Fibroblast of pulmonary artery (primary cell): Measurements from ENCODE around the gene SMIM21.
A peak's percentile ranks its signal among the peaks of the same experiment; 100 is the strongest.

Source experiments
- DNase-seq: peaks from one replicate; pipeline ENCODE4 v3.0.0-alpha.2; 2010; ENCODE audit warnings: low read depth
- H3K4me3 ChIP-seq: replicated peaks from 2 replicates; pipeline ENCODE4 v1.5.1; 2011; ENCODE audit warnings: low read depth, mild to moderate bottlenecking, control low read depth, low read length, moderate library complexity
- TF ChIP-seq, protein P1 (sequence below): IDR thresholded peaks from 2 replicates; pipeline ENCODE4 v1.5.1; 2011; ENCODE audit warnings: mild to moderate bottlenecking, control low read depth, low read length, inconsistent platforms; ENCODE audit errors: missing control alignments

Gene SMIM21

DNA sequence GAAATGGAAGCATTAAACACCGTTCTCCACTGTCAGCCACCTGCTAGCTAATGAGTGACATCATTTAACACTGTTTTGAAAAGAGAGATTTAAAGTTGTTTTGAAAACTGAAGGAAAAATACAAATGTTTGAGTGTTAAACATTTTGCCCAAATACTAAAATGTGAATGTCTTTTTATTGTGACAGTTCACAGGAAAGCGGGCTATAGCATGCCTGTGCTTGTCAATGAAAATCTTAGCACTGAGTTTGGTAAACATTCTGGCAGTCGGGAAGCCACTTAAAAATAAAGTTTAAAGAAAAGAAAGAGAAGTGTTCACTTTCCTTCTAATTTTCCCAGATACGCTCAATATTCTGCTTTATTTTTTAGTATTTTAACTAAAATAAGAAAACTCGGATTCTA, 40.3 kb upstream of the SMIM21 start:
- TF ChIP-seq, protein P1, sequence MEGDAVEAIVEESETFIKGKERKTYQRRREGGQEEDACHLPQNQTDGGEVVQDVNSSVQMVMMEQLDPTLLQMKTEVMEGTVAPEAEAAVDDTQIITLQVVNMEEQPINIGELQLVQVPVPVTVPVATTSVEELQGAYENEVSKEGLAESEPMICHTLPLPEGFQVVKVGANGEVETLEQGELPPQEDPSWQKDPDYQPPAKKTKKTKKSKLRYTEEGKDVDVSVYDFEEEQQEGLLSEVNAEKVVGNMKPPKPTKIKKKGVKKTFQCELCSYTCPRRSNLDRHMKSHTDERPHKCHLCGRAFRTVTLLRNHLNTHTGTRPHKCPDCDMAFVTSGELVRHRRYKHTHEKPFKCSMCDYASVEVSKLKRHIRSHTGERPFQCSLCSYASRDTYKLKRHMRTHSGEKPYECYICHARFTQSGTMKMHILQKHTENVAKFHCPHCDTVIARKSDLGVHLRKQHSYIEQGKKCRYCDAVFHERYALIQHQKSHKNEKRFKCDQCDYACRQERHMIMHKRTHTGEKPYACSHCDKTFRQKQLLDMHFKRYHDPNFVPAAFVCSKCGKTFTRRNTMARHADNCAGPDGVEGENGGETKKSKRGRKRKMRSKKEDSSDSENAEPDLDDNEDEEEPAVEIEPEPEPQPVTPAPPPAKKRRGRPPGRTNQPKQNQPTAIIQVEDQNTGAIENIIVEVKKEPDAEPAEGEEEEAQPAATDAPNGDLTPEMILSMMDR = no peak

DNA sequence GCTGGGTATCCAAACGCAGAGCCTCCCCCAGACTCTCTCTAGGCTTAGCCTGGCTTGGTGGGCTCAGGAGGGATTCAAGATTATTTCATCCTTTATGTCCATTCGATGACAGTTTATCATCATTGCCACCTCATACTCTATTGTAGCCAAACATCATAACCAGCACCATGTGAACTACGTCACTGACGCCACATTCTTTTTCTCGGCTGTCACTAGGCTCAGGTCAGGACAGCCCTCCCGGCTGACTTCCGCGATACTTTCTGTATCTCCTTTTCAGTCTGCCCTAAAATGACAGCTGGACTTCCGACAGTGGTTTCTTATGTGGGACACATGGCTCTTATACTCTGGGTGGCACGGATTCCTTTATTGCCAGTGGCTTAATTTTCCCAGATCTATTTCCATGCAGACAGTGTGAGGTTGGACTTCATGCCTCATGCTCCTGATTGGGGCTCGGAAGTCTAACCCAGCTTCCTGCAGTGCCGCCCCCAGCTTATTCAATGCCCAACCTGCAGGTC, 39.8 kb upstream of the SMIM21 start:
- no peak for DNase-seq
- no peak overlapping the region for H3K4me3 ChIP-seq
- TF ChIP-seq, protein P1 = no peak

More for the DNA sequence above, 40.3 kb upstream of the SMIM21 start:
- H3K4me3 ChIP-seq = no peak overlapping the region
- no peak for DNase-seq

DNA sequence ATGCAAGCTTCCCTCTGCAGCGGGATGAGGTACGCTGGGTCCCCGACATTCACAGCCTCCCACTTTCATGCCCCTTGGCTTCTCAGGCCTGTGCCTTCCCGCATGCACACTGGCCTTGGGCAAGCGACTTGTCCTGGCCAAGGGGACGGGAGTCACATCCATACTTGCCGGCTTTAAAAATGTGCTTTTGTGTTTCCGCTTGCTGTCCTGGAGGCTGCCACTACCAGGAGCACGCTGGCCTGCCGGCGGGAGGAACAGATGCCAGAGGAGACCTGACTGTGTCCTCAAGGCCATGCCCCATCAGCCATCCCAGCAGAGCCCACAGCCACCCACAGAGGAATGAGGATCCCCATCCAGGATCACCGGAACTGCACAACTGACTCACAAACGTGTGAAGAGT, 36.9 kb upstream of the SMIM21 start:
- TF ChIP-seq, protein P1 = no peak
- no peak overlapping the region for H3K4me3 ChIP-seq
- no peak for DNase-seq

DNA sequence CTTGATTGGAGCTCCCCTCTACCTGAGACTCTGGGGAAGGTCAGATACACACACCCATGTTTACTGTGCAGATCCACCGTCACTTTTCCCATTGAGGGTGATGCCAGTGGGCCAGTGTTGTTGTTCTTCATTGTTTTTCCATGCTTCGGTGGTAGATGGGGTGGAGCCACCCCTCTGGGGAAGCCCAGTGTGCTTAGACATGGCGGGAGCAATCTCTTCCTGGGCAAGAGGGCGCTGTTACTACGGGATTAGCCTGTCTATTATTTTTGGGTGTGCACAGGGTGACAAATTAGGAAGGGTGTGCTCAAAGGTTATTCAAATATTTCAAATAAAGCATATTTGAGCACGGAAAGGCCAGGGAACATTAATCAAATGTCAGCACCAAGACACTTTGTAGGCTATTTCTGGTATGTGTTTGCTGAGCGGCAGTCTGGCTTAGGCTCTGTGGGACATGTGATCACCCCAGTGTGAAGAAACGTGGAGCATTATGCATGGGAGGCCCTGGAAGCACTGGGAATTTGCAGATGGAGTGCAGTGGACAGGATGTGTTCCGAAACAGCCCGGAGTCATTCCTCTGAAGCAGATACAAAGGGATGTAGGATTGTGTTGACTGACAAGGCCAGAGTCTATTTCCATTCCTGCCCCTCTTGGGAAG, 34.8 kb upstream of the SMIM21 start:
- DNase-seq = no peak
- TF ChIP-seq, protein P1 = no peak
- H3K4me3 ChIP-seq = no peak overlapping the region

DNA sequence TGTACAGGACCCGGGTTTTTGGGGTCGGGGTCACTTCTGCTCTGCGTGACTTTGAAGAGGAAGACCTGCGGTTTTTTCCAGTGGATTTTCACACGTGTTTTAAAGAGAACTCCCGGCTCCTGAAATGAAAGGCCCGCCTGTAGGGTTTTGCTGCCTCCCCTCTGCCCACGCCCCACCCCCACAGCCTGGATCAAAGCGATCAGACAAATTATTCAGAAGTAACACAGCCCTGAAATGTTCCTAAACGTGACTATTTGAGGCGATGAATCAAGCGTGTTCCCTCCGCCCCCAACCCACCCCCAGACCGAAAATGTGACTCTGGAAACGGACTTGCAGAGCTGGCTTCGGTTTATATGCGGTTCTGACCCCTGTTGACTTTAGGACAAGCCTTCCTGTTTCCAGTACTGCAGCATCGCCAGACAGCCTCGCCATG, 28.7 kb upstream of the SMIM21 start:
- TF ChIP-seq, protein P1 = no peak
- peak overlapping the region; percentile 44 for H3K4me3 ChIP-seq
- DNase-seq = no peak

DNA sequence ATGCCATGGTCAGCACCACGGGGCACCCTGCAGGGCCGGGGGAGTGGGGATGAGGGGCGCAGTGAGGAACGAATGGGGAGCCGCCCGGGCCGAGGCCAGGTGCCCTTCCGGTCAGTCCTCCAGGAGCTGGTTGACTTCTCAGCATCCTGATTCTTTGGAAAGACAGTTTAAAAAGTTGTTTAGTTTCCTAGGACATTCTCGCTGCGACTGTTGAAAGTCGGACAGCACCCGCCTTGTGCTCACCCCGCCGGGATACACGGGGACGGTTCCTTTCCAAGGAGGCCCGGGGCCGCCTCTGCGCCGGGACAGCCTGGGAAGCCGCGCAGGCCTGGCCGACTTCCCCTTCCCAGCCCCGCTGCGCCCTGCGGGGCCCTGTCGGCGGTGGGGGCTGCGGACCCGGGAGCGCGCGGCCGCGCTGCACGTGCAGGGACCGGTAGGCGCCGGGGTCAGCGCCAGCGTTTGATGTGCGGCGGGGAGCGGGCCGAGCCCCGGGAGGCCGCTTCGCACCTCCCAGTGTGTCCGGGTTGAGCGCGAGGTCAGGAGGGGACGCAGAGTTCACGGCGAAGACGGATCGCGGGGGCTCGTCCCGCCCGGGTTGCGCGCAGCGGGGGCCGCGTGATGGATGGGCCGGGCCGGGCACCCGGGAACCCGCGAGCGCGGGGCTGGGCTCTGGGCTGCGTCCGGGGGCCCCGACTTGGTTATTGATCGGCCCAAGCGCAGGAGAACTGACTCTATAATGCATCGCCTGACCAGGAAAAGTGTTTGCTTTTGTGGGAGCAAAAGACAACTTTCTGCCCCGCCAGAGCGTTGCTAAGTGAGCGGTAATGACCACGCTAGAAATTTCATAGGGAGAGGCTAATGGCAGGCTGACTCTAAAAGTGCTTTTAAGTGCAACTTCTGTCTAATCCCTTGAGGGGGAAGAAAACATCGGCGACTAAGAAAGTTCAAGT, 28.0 kb upstream of the SMIM21 start:
- TF ChIP-seq, protein P1 = no peak
- peak overlapping the region; percentile 44 for H3K4me3 ChIP-seq
- DNase-seq = peak; percentile 23
